ENCODE data around the gene HCN1.

Gene HCN1

DNA sequence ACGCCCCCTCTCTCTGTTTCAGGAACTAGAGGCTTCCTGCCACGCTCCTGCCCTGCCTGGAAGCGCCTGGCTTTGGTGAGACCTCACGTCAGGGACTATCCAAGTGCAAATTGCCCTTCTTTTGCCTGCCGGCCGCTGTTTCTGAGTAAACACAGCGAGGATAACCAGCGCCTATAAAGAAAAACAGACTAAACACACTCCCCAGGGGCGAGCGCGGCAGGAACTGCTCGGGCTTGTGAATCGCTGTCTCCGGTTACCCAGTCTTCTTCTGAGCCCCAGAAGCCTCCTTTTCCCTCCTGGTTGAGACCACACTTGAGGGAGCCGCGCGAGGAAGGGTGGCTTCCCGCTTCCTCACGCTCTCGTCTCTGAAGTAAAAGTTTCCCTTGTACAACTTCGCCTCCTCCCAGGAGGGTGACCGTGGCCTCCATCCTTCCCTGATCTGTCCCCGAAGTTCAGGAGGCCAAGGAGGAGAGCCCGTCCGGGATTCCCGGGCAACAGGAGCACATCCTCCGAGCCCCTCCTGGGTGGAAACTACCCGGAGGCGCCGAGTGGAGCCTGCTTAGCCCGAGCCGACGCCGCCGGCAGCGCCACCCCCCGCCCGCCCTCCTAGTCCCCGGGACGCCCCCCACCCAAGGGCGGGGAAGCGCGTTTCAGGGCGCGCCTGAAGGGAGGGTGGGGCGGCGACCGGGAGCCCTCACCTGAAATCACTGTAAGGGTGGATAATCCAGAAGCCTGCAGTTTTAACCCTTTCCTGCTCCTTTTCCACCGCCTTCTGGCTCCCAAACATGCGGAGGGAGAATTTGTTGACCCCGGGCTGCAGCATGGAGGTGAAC lies 993 bp downstream of the HCN1 start:
- no peak overlapping the region for H3K4me3 ChIP-seq (replicated peaks; ENCODE audit: low read depth, low read length)
- DNase-seq (ENCODE audit: extremely low read depth, low read depth) = no peak
- TF ChIP-seq, protein P1, sequence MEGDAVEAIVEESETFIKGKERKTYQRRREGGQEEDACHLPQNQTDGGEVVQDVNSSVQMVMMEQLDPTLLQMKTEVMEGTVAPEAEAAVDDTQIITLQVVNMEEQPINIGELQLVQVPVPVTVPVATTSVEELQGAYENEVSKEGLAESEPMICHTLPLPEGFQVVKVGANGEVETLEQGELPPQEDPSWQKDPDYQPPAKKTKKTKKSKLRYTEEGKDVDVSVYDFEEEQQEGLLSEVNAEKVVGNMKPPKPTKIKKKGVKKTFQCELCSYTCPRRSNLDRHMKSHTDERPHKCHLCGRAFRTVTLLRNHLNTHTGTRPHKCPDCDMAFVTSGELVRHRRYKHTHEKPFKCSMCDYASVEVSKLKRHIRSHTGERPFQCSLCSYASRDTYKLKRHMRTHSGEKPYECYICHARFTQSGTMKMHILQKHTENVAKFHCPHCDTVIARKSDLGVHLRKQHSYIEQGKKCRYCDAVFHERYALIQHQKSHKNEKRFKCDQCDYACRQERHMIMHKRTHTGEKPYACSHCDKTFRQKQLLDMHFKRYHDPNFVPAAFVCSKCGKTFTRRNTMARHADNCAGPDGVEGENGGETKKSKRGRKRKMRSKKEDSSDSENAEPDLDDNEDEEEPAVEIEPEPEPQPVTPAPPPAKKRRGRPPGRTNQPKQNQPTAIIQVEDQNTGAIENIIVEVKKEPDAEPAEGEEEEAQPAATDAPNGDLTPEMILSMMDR (IDR thresholded peaks at IDR 0.05; ENCODE audit: low read depth, low read length, missing control alignments) = no peak

DNA sequence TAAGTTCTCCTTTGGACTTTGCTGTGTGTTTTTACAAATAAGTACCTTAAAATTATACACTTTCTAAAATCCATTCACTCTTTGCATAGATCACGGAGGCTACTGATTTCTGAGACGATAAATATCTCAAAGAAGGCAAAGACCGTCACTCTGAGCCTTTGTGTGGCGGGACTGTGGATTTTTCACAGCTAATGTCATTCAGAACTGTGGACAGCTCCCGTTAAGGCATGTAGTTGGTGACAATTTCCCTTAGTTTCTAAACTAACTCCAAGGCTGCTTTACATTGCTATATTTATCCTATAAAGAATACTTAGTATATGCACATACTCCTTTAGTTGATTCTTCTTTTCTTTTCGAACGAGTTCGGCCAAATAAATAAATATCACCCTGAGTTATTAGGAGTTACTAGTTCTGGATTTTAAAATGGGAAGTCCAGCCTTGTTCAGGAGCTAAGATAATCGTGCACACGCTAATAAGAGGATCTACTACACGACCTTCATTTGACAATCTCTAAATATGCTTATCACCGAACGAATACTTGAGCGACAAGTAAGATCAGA lies 1.8 kb downstream of the HCN1 start:
- TF ChIP-seq, protein P1 (IDR thresholded peaks at IDR 0.05; ENCODE audit: low read depth, low read length, missing control alignments) = no peak
- no peak overlapping the region for H3K4me3 ChIP-seq (replicated peaks; ENCODE audit: low read depth, low read length)
- DNase-seq (ENCODE audit: extremely low read depth, low read depth) = no peak

- TF ChIP-seq, protein P1 (IDR thresholded peaks at IDR 0.05; ENCODE audit: low read depth, low read length, missing control alignments) = no peak
- DNase-seq (ENCODE audit: extremely low read depth, low read depth) = no peak
Observed at GRCh38 chr5:45692481-45692880, 3.7 kb downstream of the HCN1 start.

GRCh38 chr5:45691656-45692055 lies 4.5 kb downstream of the HCN1 start:
- TF ChIP-seq, protein P1 (IDR thresholded peaks at IDR 0.05; ENCODE audit: low read depth, low read length, missing control alignments) = no peak
- no peak overlapping the region for H3K4me3 ChIP-seq (replicated peaks; ENCODE audit: low read depth, low read length)
- no peak for DNase-seq (ENCODE audit: extremely low read depth, low read depth)

More at GRCh38 chr5:45692481-45692880, 3.7 kb downstream of the HCN1 start:
- no peak overlapping the region for H3K4me3 ChIP-seq (replicated peaks; ENCODE audit: low read depth, low read length)

DNA sequence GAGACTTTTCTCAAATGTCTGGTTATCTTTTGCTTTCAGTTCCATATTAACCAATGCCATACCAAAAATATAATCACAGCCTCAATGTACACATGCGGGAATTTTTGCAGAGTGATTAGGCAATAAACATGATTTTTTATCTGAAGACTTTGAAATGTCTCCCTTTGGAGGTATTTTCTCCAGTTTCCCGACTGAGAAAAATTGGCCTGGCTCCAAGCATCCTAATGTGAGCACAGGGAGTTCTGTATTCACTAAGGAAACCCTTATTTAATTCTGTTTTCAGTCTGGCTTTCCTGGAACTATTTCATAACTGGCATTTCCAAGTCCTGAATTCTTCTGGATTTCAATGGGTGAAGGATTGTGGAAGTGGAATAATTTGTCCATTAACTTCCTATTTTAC lies 8.5 kb downstream of the HCN1 start:
- TF ChIP-seq, protein P1 (IDR thresholded peaks at IDR 0.05; ENCODE audit: low read depth, low read length, missing control alignments) = no peak
- no peak overlapping the region for H3K4me3 ChIP-seq (replicated peaks; ENCODE audit: low read depth, low read length)
- DNase-seq (ENCODE audit: extremely low read depth, low read depth) = no peak

- H3K4me3 ChIP-seq (replicated peaks; ENCODE audit: low read depth, low read length) = no peak overlapping the region
- no peak for DNase-seq (ENCODE audit: extremely low read depth, low read depth)
- TF ChIP-seq, protein P1 (IDR thresholded peaks at IDR 0.05; ENCODE audit: low read depth, low read length, missing control alignments) = no peak
Observed at GRCh38 chr5:45686620-45687019, 9.6 kb downstream of the HCN1 start.
